Cardiac ventricle fibroblast (primary cell): ENCODE results near the gene PCDHGA3. TPM values are rescaled to one million over a fixed set of nuclear protein-coding genes. Genes with fewer than 3 reads are reported as not detected.

Source experiments
- total RNA-seq: library from RNA; depleted of rRNA; stranded (reverse); fragments of >200 nt; gene quantifications from 2 replicates; pipeline ENCODE4 v1.2.3, GENCODE V29; 2015

Gene PCDHGA3
- total RNA-seq, 1 donor from 2014 or later = 8.1 TPM

Other genes starting within 250 kb of the PCDHGA3 start
- 1.9 TPM in 2 replicates for gene PCDHB2, start 249.2 kb upstream of the PCDHGA3 start, total RNA-seq
- gene PCDHB3, start 243.4 kb upstream of the PCDHGA3 start, total RNA-seq = 0.34 and 1.1 TPM in 2 replicates
- 0.64 and 0.75 TPM in 2 replicates for gene PCDHB4, start 222.0 kb upstream of the PCDHGA3 start, total RNA-seq
- 1.1 and 2.2 TPM in 2 replicates for gene PCDHB5, start 208.6 kb upstream of the PCDHGA3 start, total RNA-seq
- 0.06 and 0.39 TPM in 2 replicates for gene PCDHB6, start 193.8 kb upstream of the PCDHGA3 start, total RNA-seq
- 1.2 and 1.3 TPM in 2 replicates for gene PCDHB7, start 171.2 kb upstream of the PCDHGA3 start, total RNA-seq
- gene PCDHB8, start 166.0 kb upstream of the PCDHGA3 start, total RNA-seq = 0.12 and 1.1 TPM in 2 replicates
- gene PCDHB16, start 161.4 kb upstream of the PCDHGA3 start, total RNA-seq = 0.81 and 1.0 TPM in 2 replicates
- 0.56 and 1.0 TPM in 2 replicates for gene PCDHB9, start 156.7 kb upstream of the PCDHGA3 start, total RNA-seq
- gene PCDHB10, start 151.5 kb upstream of the PCDHGA3 start, total RNA-seq = 0.56 and 1.2 TPM in 2 replicates
- gene PCDHB11, start 144.2 kb upstream of the PCDHGA3 start, total RNA-seq = 0.34 and 0.62 TPM in 2 replicates
- 0.29 and 0.56 TPM in 2 replicates for gene PCDHB12, start 135.1 kb upstream of the PCDHGA3 start, total RNA-seq
- gene PCDHB13, start 129.9 kb upstream of the PCDHGA3 start, total RNA-seq = 1.4 and 1.7 TPM in 2 replicates
- 1.2 and 2.5 TPM in 2 replicates for gene PCDHB14, start 120.5 kb upstream of the PCDHGA3 start, total RNA-seq
- 1.6 and 1.7 TPM in 2 replicates for gene PCDHB15, start 98.4 kb upstream of the PCDHGA3 start, total RNA-seq
- gene SLC25A2, start 39.8 kb upstream of the PCDHGA3 start, total RNA-seq = 0.12 TPM in 1 of 2 replicates, not detected in the other
- gene TAF7, start 23.0 kb upstream of the PCDHGA3 start, total RNA-seq = 47.1 and 52.2 TPM in 2 replicates
- gene PCDHGA1, start 13.3 kb upstream of the PCDHGA3 start, total RNA-seq = 0.19 and 1.3 TPM in 2 replicates
- gene PCDHGA2, start 5.1 kb upstream of the PCDHGA3 start, total RNA-seq = 3.5 and 5.2 TPM in 2 replicates
- gene PCDHGB1, start 6.3 kb downstream of the PCDHGA3 start, total RNA-seq = 1.6 and 2.6 TPM in 2 replicates
- 5.8 and 6.8 TPM in 2 replicates for gene PCDHGA4, start 11.2 kb downstream of the PCDHGA3 start, total RNA-seq
- 4.5 and 6.7 TPM in 2 replicates for gene PCDHGB2, start 16.2 kb downstream of the PCDHGA3 start, total RNA-seq
- gene PCDHGA5, start 20.3 kb downstream of the PCDHGA3 start, total RNA-seq = 3.0 and 3.1 TPM in 2 replicates
- gene PCDHGB3, start 26.4 kb downstream of the PCDHGA3 start, total RNA-seq = 3.2 and 3.8 TPM in 2 replicates
- gene PCDHGA6, start 30.1 kb downstream of the PCDHGA3 start, total RNA-seq = 6.9 and 10.2 TPM in 2 replicates
- gene PCDHGA7, start 38.9 kb downstream of the PCDHGA3 start, total RNA-seq = 9.9 and 10.7 TPM in 2 replicates
- 14.1 and 14.6 TPM in 2 replicates for gene PCDHGB4, start 43.9 kb downstream of the PCDHGA3 start, total RNA-seq
- 1.4 and 1.5 TPM in 2 replicates for gene PCDHGA8, start 48.8 kb downstream of the PCDHGA3 start, total RNA-seq
- 32.0 and 38.0 TPM in 2 replicates for gene PCDHGB5, start 54.1 kb downstream of the PCDHGA3 start, total RNA-seq
- gene PCDHGA9, start 58.9 kb downstream of the PCDHGA3 start, total RNA-seq = 5.3 and 6.2 TPM in 2 replicates
- 2.6 and 3.6 TPM in 2 replicates for gene PCDHGB6, start 64.2 kb downstream of the PCDHGA3 start, total RNA-seq
- 8.7 and 11.3 TPM in 2 replicates for gene PCDHGA10, start 69.2 kb downstream of the PCDHGA3 start, total RNA-seq
- gene PCDHGB7, start 73.8 kb downstream of the PCDHGA3 start, total RNA-seq = 19.9 and 21.6 TPM in 2 replicates
- 15.6 and 18.8 TPM in 2 replicates for gene PCDHGA11, start 77.2 kb downstream of the PCDHGA3 start, total RNA-seq
- 41.9 and 43.9 TPM in 2 replicates for gene PCDHGA12, start 86.7 kb downstream of the PCDHGA3 start, total RNA-seq
- 95.9 and 108 TPM in 2 replicates for gene PCDHGC3, start 132.1 kb downstream of the PCDHGA3 start, total RNA-seq
- gene PCDHGC4, start 141.2 kb downstream of the PCDHGA3 start, total RNA-seq = 1.1 and 26.8 TPM in 2 replicates
- gene PCDHGC5, start 145.3 kb downstream of the PCDHGA3 start, total RNA-seq = 2.1 and 2.9 TPM in 2 replicates